Liver (tissue), 9 donors: ENCODE data around the gene TEX14. TPM values are rescaled to one million over a fixed set of nuclear protein-coding genes. Genes with fewer than 3 reads are reported as not detected.

Experiments used
- DNase-seq: peaks from one replicate; pipeline ENCODE4 v3.0.0-alpha.2; 2017; ENCODE audit warnings: low spot score
- H3K27ac ChIP-seq, 2 donors: one replicate each; pipeline ENCODE4 v1.7.0; 2013; ENCODE audit warnings: inconsistent platforms in 2 of 2, low read length in 2 of 2, control low read depth in 1 of 2, low read depth in 1 of 2, mild to moderate bottlenecking in 1 of 2
- H3K27me3 ChIP-seq, 4 donors: one replicate each; pipeline versions ENCODE4 v1.6.1 to v1.7.0; 2013; ENCODE audit warnings: low read length in 3 of 4, inconsistent platforms in 1 of 4, mild to moderate bottlenecking in 1 of 4, moderate library complexity in 1 of 4; ENCODE audit not compliant: control insufficient read depth in 4 of 4, insufficient read depth in 4 of 4
- H3K36me3 ChIP-seq, 4 donors: one replicate each; pipeline versions ENCODE4 v1.6.1 to v1.7.0; 2013; ENCODE audit warnings: low read length in 3 of 4, mild to moderate bottlenecking in 3 of 4, low read depth in 1 of 4, moderate library complexity in 1 of 4; ENCODE audit not compliant: control insufficient read depth in 4 of 4, insufficient read depth in 3 of 4
- H3K4me1 ChIP-seq, 4 donors: one replicate each; pipeline versions ENCODE4 v1.6.1 to v1.7.0; 2013; ENCODE audit warnings: low read length in 3 of 4, mild to moderate bottlenecking in 3 of 4, moderate library complexity in 1 of 4; ENCODE audit not compliant: control insufficient read depth in 4 of 4, insufficient read depth in 4 of 4
- H3K4me3 ChIP-seq, 3 donors: one replicate each; pipeline versions ENCODE4 v1.6.1 to v1.7.0; 2013; ENCODE audit warnings: low read length in 3 of 3, control low read depth in 1 of 3, low read depth in 1 of 3, mild to moderate bottlenecking in 1 of 3
- H3K9ac ChIP-seq, 2 donors: one replicate each; pipeline ENCODE4 v1.7.0; 2013; ENCODE audit warnings: low read length in 2 of 2, mild to moderate bottlenecking in 2 of 2, moderate library complexity in 2 of 2, control low read depth in 1 of 2, low read depth in 1 of 2
- H3K9me3 ChIP-seq, 4 donors: one replicate each; pipeline versions ENCODE4 v1.6.1 to v1.7.0; 2013; ENCODE audit warnings: low read length in 3 of 4; ENCODE audit not compliant: control insufficient read depth in 4 of 4
- ATF3 ChIP-seq: IDR thresholded peaks from 2 replicates; pipeline ENCODE4 v1.6.1; 2016; ENCODE audit warnings: antibody characterized with exemption
- CTCF ChIP-seq: fragments of 150-350 bp; IDR thresholded peaks from 2 replicates; pipeline ENCODE4 v1.5.1; 2017; ENCODE audit warnings: improper control_type of control experiment, low read depth, low read length; ENCODE audit not compliant: missing input control
- EGR1 ChIP-seq, 2 donors: IDR thresholded peaks; 2 replicates each; pipeline ENCODE4 v1.6.1; 2016 to 2018; ENCODE audit warnings: antibody characterized with exemption in 2 of 2, low read depth in 2 of 2
- FOXA1 ChIP-seq: IDR thresholded peaks from 2 replicates; pipeline ENCODE4 v1.6.1; 2016; ENCODE audit warnings: antibody characterized with exemption
- FOXA2 ChIP-seq: IDR thresholded peaks from 2 replicates; pipeline ENCODE4 v1.6.1; 2016; ENCODE audit warnings: antibody characterized with exemption
- GABPA ChIP-seq, 2 donors: IDR thresholded peaks in 1 of 2; conservative IDR thresholded peaks in 1 of 2; 2 replicates each; pipeline ENCODE4 v1.6.1; 2016; ENCODE audit warnings: antibody characterized with exemption in 2 of 2, mild to moderate bottlenecking in 1 of 2, moderate library complexity in 1 of 2
- HNF4A ChIP-seq, 2 donors: conservative IDR thresholded peaks; 2 replicates each; pipeline ENCODE4 v1.6.1; 2016; ENCODE audit warnings: antibody characterized with exemption in 2 of 2, mild to moderate bottlenecking in 2 of 2
- HNF4G ChIP-seq: IDR thresholded peaks from 2 replicates; pipeline ENCODE4 v1.6.1; 2016; ENCODE audit warnings: antibody characterized with exemption
- JUND ChIP-seq, 2 donors: IDR thresholded peaks; 2 replicates each; pipeline ENCODE4 v1.6.1; 2016; ENCODE audit warnings: antibody characterized with exemption in 2 of 2
- MAX ChIP-seq: IDR thresholded peaks from 2 replicates; pipeline ENCODE4 v1.6.1; 2016; ENCODE audit warnings: antibody characterized with exemption
- NR2F2 ChIP-seq: IDR thresholded peaks from 2 replicates; pipeline ENCODE4 v1.6.1; 2016; ENCODE audit warnings: antibody characterized with exemption
- RAD21 ChIP-seq, 2 donors: IDR thresholded peaks; 2 replicates each; pipeline ENCODE4 v1.6.1; 2016; ENCODE audit warnings: antibody characterized with exemption in 2 of 2, mild to moderate bottlenecking in 2 of 2
- REST ChIP-seq: IDR thresholded peaks from 2 replicates; pipeline ENCODE4 v1.6.1; 2016; ENCODE audit warnings: antibody characterized with exemption, mild to moderate bottlenecking
- RXRA ChIP-seq, 2 donors: IDR thresholded peaks; 2 replicates each; pipeline ENCODE4 v1.6.1; 2017 to 2018; ENCODE audit warnings: antibody characterized with exemption in 2 of 2, mild to moderate bottlenecking in 1 of 2
- SP1 ChIP-seq: IDR thresholded peaks from 2 replicates; pipeline ENCODE4 v1.6.1; 2018; ENCODE audit warnings: antibody characterized with exemption, mild to moderate bottlenecking
- TAF1 ChIP-seq: conservative IDR thresholded peaks from 2 replicates; pipeline ENCODE4 v1.6.1; 2016; ENCODE audit warnings: antibody characterized with exemption, mild to moderate bottlenecking
- YY1 ChIP-seq: IDR thresholded peaks from 2 replicates; pipeline ENCODE4 v1.6.1; 2016; ENCODE audit warnings: antibody characterized with exemption, mild to moderate bottlenecking
- ZBTB33 ChIP-seq: IDR thresholded peaks from 2 replicates; pipeline ENCODE4 v1.6.1; 2016; ENCODE audit warnings: antibody characterized with exemption
- WGBS: extraction: QIAGEN DNeasy Blood & Tissue Kit; methylation state at CpG from one replicate; pipeline ENCODE4 v1.1.7; 2013; 5-methylcytosine and 5-hydroxymethylcytosine counted together
- polyA plus RNA-seq, 2 donors: library from polyadenylated mRNA; stranded (reverse) in 1 of 2; unstranded in 1 of 2; fragments of 200-250 nt in 1 of 2; fragments of >200 nt in 1 of 2; fragmentation: Nextera tagmentation in 1 of 2; extraction: Ambion mirVana in 1 of 2; gene quantifications; one replicate each; pipeline versions ENCODE4 v1.2.1 to v1.2.3, GENCODE V29; 2013 to 2015
- total RNA-seq, 2 donors: library from RNA; depleted of rRNA; stranded (reverse); fragments of >200 nt; gene quantifications; one replicate each; pipeline ENCODE4 v1.2.3, GENCODE V29; 2014
- donor health status: healthy.
- donor health status: healthy.
- donor health status: healthy.
- donor health status: healthy.
- donor health status: healthy.

The TEX14 gene
- total and polyA plus RNA-seq, 4 donors: 0.01 to 0.17 (median 0.13) TPM

GRCh38 chr17:58694826-58695225, 3.0 kb upstream of the TEX14 start:
- Histone ChIP-seq H3K9me3 (no peaks in the 10 kb centered on the region), H3K27me3 (no peaks in the 10 kb centered on the region), H3K27ac (no peak overlapping the region), H3K4me3 (no peak overlapping the region), H3K4me1 (peaks cover 4 to 17% (median 12%) of the 10 kb centered on the region in 4 donors), H3K36me3 (peaks cover 0 to 2% (median under 1%) of the 10 kb centered on the region in 4 donors), H3K9ac (no peak overlapping the region)
- 93% methylated on average over 1 of the region's 1 CpG for WGBS
- DNase-seq: no peak
- TF ChIP-seq ZBTB33 (no peak), HNF4A (conservative IDR thresholded peaks at IDR 0.05) (no peak), REST (no peak), MAX (no peak), TAF1 (no peak), HNF4G (no peak), CTCF (no peak), NR2F2 (no peak), JUND (IDR thresholded peaks at IDR 0.05) (no peak), RAD21 (IDR thresholded peaks at IDR 0.05) (no peak), YY1 (no peak), SP1 (no peak), EGR1 (IDR thresholded peaks at IDR 0.05; ENCODE audit: low read depth in 2 of 2) (no peak), RXRA (IDR thresholded peaks at IDR 0.05) (no peak), FOXA2 (no peak), FOXA1 (no peak), GABPA (IDR thresholded peaks at IDR 0.05 in 1 of 2, conservative IDR thresholded peaks at IDR 0.05 in 1 of 2) (no peak), ATF3 (no peak)
